HepG2 (cell line): ENCODE measurements around the gene PTPRU. TPM values are rescaled to one million over a fixed set of nuclear protein-coding genes. Genes with fewer than 3 reads are reported as not detected.

Experiments used
- ATAC-seq: fragments of 200-7000 bp; cut with Tn5 transposase; 3 replicates; pipeline ENCODE4 v1.9.1; 2020; ENCODE audit warnings: mild to moderate bottlenecking, moderate library complexity
- BruUV-seq: library from RNA; stranded (reverse); fragments of 400-500 nt; replicated peaks from 2 replicates; lab custom pipeline; 2021; lab: Mats Ljungman, UMichigan
- CTCF ChIA-PET: fragments of 300-600 bp; formaldehyde crosslinking; extraction: SDS; loops from one replicate; lab custom pipeline; 2021; ENCODE audit warnings: low total read pairs, inconsistent platforms, low intra/inter-chr PET ratio; lab: Yijun Ruan, JAX
- POLR2A ChIA-PET: fragments of 350-600 bp; sonication (Branson Sonifier 250); formaldehyde crosslinking; loops from one replicate; lab custom pipeline; 2020; ENCODE audit warnings: antibody characterized with exemption, inconsistent platforms; lab: Yijun Ruan, JAX
- DNase-seq: peaks from one replicate; pipeline ENCODE4 v3.0.0-alpha.2; 2015; ENCODE audit warnings: low spot score
- FAIRE-seq: peaks from 3 replicates; lab custom pipeline; 2011; peaks lifted over from hg19 to GRCh38; lab: Jason Lieb, UNC
- H2AFZ ChIP-seq: one replicate; pipeline ENCODE4 v1.6.1; 2011; ENCODE audit warnings: low read length, inconsistent platforms
- H3K27ac ChIP-seq: fragments of 300-600 bp; 3 replicates; pipeline ENCODE4 v1.8.0; 2011; ENCODE audit warnings: mixed run types, mild to moderate bottlenecking, mixed read lengths, low read length, inconsistent platforms; ENCODE audit not compliant: insufficient read depth; ENCODE audit errors: extremely low read length
- H3K27me3 ChIP-seq, 2 experiments: fragments of 200-600 bp in 1 of 2; 2 replicates in 1 of 2; 3 replicates in 1 of 2; pipeline versions ENCODE4 v1.6.0 to v1.8.0; 2011; ENCODE audit warnings: low read length in 2 of 2, mild to moderate bottlenecking in 2 of 2, moderate library complexity in 2 of 2, inconsistent platforms in 1 of 2; ENCODE audit not compliant: insufficient read depth in 2 of 2, control insufficient read depth in 1 of 2
- H3K36me3 ChIP-seq, 2 experiments: fragments of 200-600 bp in 1 of 2; replicated peaks in 1 of 2; 2 replicates in 1 of 2; 3 replicates in 1 of 2; pipeline versions ENCODE4 v1.5.1 to v1.8.0; 2011; ENCODE audit warnings: low read length in 2 of 2, inconsistent platforms in 1 of 2; ENCODE audit not compliant: insufficient read depth in 2 of 2, control insufficient read depth in 1 of 2
- H3K4me1 ChIP-seq: 2 replicates; pipeline ENCODE4 v1.5.1; 2012; ENCODE audit warnings: low read length, inconsistent platforms; ENCODE audit not compliant: insufficient read depth
- H3K4me2 ChIP-seq: 2 replicates; pipeline ENCODE4 v1.6.0; 2011; ENCODE audit warnings: low read depth, low read length, inconsistent platforms
- H3K4me3 ChIP-seq, 3 experiments: fragments of 200-600 bp in 1 of 3; sonication (generic), shearing (Covaris generic) in 1 of 3; replicated peaks in 1 of 3; 2 replicates each; pipeline ENCODE4 v1.5.1; 2011 to 2016; ENCODE audit warnings: low read length in 3 of 3, inconsistent platforms in 2 of 3, low read depth in 2 of 3, mild to moderate bottlenecking in 2 of 3, control low read depth in 1 of 3, mixed read lengths in 1 of 3; ENCODE audit not compliant: insufficient read depth in 1 of 3
- H3K79me2 ChIP-seq: one replicate; pipeline ENCODE4 v1.6.1; 2011; ENCODE audit warnings: low read length, inconsistent platforms; ENCODE audit not compliant: insufficient read depth
- H3K9ac ChIP-seq: 2 replicates; pipeline ENCODE4 v1.6.0; 2011; ENCODE audit warnings: mild to moderate bottlenecking, low read depth, low read length, inconsistent platforms; ENCODE audit not compliant: insufficient read depth
- H3K9me3 ChIP-seq: 2 replicates; pipeline ENCODE4 v1.5.1; 2012; ENCODE audit warnings: mild to moderate bottlenecking, low read length
- H4K20me1 ChIP-seq: 2 replicates; pipeline ENCODE4 v1.6.0; 2011; ENCODE audit warnings: inconsistent platforms, mild to moderate bottlenecking, low read length, moderate library complexity; ENCODE audit not compliant: insufficient read depth
- ATRX ChIP-seq: sonication (generic); formaldehyde crosslinking; IDR thresholded peaks from 2 replicates; pipeline ENCODE4 v1.4.0; 2020; ENCODE audit warnings: missing genetic modification reagents, borderline replicate concordance
- GPN1 ChIP-seq: sonication (generic); formaldehyde crosslinking; IDR thresholded peaks from 2 replicates; pipeline ENCODE4 v1.5.1; 2020; ENCODE audit warnings: missing genetic modification reagents, borderline replicate concordance
- RARG ChIP-seq: sonication (generic); formaldehyde crosslinking; IDR thresholded peaks from 2 replicates; pipeline ENCODE4 v1.4.0; 2020; ENCODE audit warnings: low read depth, mild to moderate bottlenecking, missing genetic modification reagents
- RERE ChIP-seq: IDR thresholded peaks from 2 replicates; pipeline ENCODE4 v1.6.1; 2016; ENCODE audit warnings: low read depth, missing genetic modification reagents, missing compliant biosample characterization
- XBP1 ChIP-seq: sonication (generic); formaldehyde crosslinking; IDR thresholded peaks from 2 replicates; pipeline ENCODE4 v1.5.0; 2020; ENCODE audit warnings: missing genetic modification reagents
- ZBTB14 ChIP-seq: sonication (generic); formaldehyde crosslinking; IDR thresholded peaks from 2 replicates; pipeline ENCODE4 v1.4.0; 2020; ENCODE audit warnings: missing genetic modification reagents
- WGBS: methylation state at CpG from one replicate; pipeline ENCODE4 v1.1.6; 2017; ENCODE audit warnings: low lambda C conversion rate; 5-methylcytosine and 5-hydroxymethylcytosine counted together
- in situ Hi-C: cut with HindIII; loops from 2 replicates; pipeline ENCODE4 v1.10.0; 2017; ENCODE audit warnings: low pct_unique_long_range_greater_than_20kb; ENCODE audit not compliant: extremely low pct_ligation_motif_present
- intact Hi-C: fragments of 100-400 bp; cut with micrococcal nuclease; formaldehyde crosslinking; loops from one replicate; pipeline ENCODE4 v1.10.0; 2022; ENCODE audit not compliant: unreplicated experiment
- polyA plus RNA-seq, 8 experiments: library from polyadenylated mRNA; depleted of rRNA in 3 of 8; stranded (reverse) in 7 of 8; unstranded in 1 of 8; fragments of >200 nt; fragmentation: Illumina TruSeq in 4 of 8; extraction: Trizol in 4 of 8; gene quantifications; 2 replicates each; pipeline versions ENCODE4 v1.2.1 to v1.2.3, GENCODE V29; 2011 to 2016; ENCODE audit warnings: low read depth in 4 of 8, missing spikeins in 1 of 8, mixed read lengths in 1 of 8; ENCODE audit not compliant: insufficient read depth in 1 of 8
- total RNA-seq, 5 experiments: library from RNA; depleted of rRNA; stranded (reverse); fragments of >200 nt; fragmentation: Illumina TruSeq; extraction: Trizol; gene quantifications; 2 replicates each; pipeline ENCODE4 v1.2.3, GENCODE V29; 2016; ENCODE audit warnings: low read depth in 1 of 5
- TF ChIP-seq, protein P1 (sequence below): sonication (generic); formaldehyde crosslinking; IDR thresholded peaks from 2 replicates; pipeline ENCODE4 v1.5.1; 2020; ENCODE audit warnings: missing genetic modification reagents, mild to moderate bottlenecking, borderline replicate concordance
- TF ChIP-seq, protein P2 (sequence below): sonication (generic); formaldehyde crosslinking; IDR thresholded peaks from 2 replicates; pipeline ENCODE4 v1.4.0; 2020; ENCODE audit warnings: missing genetic modification reagents, borderline replicate concordance

PTPRU gene
- total and polyA plus RNA-seq, 2 of the 13 experiments (the other 11 are each of a cell fraction or from before 2014, with no cell fraction given): 21.6 to 22.3 TPM

- Histone ChIP-seq H3K9ac (no peak overlapping the region), H4K20me1 (no peaks in the 10 kb centered on the region), H3K27ac (no peak overlapping the region), H2AFZ (no peak overlapping the region), H3K4me1 (no peaks in the 10 kb centered on the region), H3K4me2 (no peak overlapping the region), H3K79me2 (no peaks in the 10 kb centered on the region), H3K27me3 (peaks cover 2 to 31% of the 10 kb centered on the region in 2 experiments; a peak in 4 of 5 replicates), H3K9me3 (no peaks in the 10 kb centered on the region), H3K4me3 (no peak overlapping the region), H3K36me3 (no peaks in the 10 kb centered on the region)
- in situ Hi-C loops: loop anchor here (25.0 kb wide), 2 partner anchors 769 to 1344 kb away; no protein-coding TSS in a partner anchor
- BruUV-seq: no TSS peak
- DNase-seq (no peak), ATAC-seq (no peak), FAIRE-seq (no peak)
- ChIA-PET CTCF (no interaction called here), POLR2A (no interaction called here)
- intact Hi-C loops: loop anchor here (10.0 kb wide), 1 partner anchor 108 kb away; the partner anchor contains the start of genes MECR and PTPRU
- WGBS: 2% methylated on average over 2 of the region's 2 CpGs
- TF ChIP-seq RARG (no peak), ZBTB14 (CRISPR knock-in tag) (no peak), GPN1 (no peak), ATRX (CRISPR knock-in tag) (no peak), XBP1 (no peak), RERE (CRISPR knock-in tag) (no peak)
- TF ChIP-seq, protein P1, sequence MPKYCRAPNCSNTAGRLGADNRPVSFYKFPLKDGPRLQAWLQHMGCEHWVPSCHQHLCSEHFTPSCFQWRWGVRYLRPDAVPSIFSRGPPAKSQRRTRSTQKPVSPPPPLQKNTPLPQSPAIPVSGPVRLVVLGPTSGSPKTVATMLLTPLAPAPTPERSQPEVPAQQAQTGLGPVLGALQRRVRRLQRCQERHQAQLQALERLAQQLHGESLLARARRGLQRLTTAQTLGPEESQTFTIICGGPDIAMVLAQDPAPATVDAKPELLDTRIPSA (CRISPR knock-in tag): no peak
- TF ChIP-seq, protein P2, sequence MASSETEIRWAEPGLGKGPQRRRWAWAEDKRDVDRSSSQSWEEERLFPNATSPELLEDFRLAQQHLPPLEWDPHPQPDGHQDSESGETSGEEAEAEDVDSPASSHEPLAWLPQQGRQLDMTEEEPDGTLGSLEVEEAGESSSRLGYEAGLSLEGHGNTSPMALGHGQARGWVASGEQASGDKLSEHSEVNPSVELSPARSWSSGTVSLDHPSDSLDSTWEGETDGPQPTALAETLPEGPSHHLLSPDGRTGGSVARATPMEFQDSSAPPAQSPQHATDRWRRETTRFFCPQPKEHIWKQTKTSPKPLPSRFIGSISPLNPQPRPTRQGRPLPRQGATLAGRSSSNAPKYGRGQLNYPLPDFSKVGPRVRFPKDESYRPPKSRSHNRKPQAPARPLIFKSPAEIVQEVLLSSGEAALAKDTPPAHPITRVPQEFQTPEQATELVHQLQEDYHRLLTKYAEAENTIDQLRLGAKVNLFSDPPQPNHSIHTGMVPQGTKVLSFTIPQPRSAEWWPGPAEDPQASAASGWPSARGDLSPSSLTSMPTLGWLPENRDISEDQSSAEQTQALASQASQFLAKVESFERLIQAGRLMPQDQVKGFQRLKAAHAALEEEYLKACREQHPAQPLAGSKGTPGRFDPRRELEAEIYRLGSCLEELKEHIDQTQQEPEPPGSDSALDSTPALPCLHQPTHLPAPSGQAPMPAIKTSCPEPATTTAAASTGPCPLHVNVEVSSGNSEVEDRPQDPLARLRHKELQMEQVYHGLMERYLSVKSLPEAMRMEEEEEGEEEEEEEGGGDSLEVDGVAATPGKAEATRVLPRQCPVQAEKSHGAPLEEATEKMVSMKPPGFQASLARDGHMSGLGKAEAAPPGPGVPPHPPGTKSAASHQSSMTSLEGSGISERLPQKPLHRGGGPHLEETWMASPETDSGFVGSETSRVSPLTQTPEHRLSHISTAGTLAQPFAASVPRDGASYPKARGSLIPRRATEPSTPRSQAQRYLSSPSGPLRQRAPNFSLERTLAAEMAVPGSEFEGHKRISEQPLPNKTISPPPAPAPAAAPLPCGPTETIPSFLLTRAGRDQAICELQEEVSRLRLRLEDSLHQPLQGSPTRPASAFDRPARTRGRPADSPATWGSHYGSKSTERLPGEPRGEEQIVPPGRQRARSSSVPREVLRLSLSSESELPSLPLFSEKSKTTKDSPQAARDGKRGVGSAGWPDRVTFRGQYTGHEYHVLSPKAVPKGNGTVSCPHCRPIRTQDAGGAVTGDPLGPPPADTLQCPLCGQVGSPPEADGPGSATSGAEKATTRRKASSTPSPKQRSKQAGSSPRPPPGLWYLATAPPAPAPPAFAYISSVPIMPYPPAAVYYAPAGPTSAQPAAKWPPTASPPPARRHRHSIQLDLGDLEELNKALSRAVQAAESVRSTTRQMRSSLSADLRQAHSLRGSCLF (CRISPR knock-in tag): no peak
These were observed 106.7 kb downstream of the PTPRU start for GRCh38 chr1:29342983-29343382.
